Caco-2 (cell line): ENCODE results near the gene TXLNG. TPM values are rescaled to one million over a fixed set of nuclear protein-coding genes. Genes with fewer than 3 reads are reported as not detected.

Source experiments
- BruUV-seq: library from RNA; stranded (reverse); fragments of 400-500 nt; replicated peaks from 2 replicates; lab custom pipeline; 2021; lab: Mats Ljungman, UMichigan
- CTCF ChIA-PET: fragments of 300-600 bp; sonication (Branson Sonifier 250); formaldehyde crosslinking; loops from one replicate; lab custom pipeline; 2022; ENCODE audit warnings: antibody characterized with exemption; lab: Charles Lee
- POLR2A ChIA-PET: fragments of 300-600 bp; sonication (Branson Sonifier 250); formaldehyde crosslinking; loops from one replicate; lab custom pipeline; 2022; ENCODE audit warnings: antibody characterized with exemption; lab: Charles Lee
- DNase-seq, 2 experiments: peaks; one replicate each; pipeline versions ENCODE4 v3.0.0 to v3.0.0-alpha.2; 2020 to 2022
- H3K27me3 ChIP-seq: replicated peaks from 2 replicates; pipeline ENCODE4 v1.6.0; 2011; ENCODE audit warnings: low read length; ENCODE audit not compliant: control insufficient read depth, insufficient read depth
- H3K36me3 ChIP-seq: 2 replicates; pipeline ENCODE4 v1.5.1; 2011; ENCODE audit warnings: low read length; ENCODE audit not compliant: control insufficient read depth, insufficient read depth
- H3K4me1 ChIP-seq: fragments of 250-450 bp; sonication (Bioruptor Pico); 2 replicates; pipeline ENCODE4 v1.5.1; 2020; ENCODE audit warnings: mild to moderate bottlenecking
- H3K4me3 ChIP-seq: 2 replicates; pipeline ENCODE4 v1.5.1; 2011; ENCODE audit warnings: low read depth, mild to moderate bottlenecking, control low read depth, low read length
- H3K9me3 ChIP-seq: fragments of 250-450 bp; sonication (Bioruptor Pico); 2 replicates; pipeline ENCODE4 v1.5.1; 2020; ENCODE audit warnings: mild to moderate bottlenecking, moderate library complexity
- H3K27ac Mint-ChIP-seq: one replicate; pipeline ENCODE4 v1.8.0; 2022; ENCODE audit warnings: mixed read lengths; ENCODE audit not compliant: unreplicated experiment
- H3K27me3 Mint-ChIP-seq: one replicate; pipeline ENCODE4 v1.8.0; 2022; ENCODE audit warnings: mixed read lengths; ENCODE audit not compliant: insufficient read depth, unreplicated experiment
- H3K36me3 Mint-ChIP-seq: one replicate; pipeline ENCODE4 v1.8.0; 2022; ENCODE audit warnings: mild to moderate bottlenecking, mixed read lengths; ENCODE audit not compliant: insufficient read depth, unreplicated experiment
- H3K4me1 Mint-ChIP-seq: one replicate; pipeline ENCODE4 v1.8.0; 2022; ENCODE audit warnings: low read depth, mixed read lengths; ENCODE audit not compliant: unreplicated experiment
- H3K4me3 Mint-ChIP-seq: one replicate; pipeline ENCODE4 v1.8.0; 2022; ENCODE audit warnings: mild to moderate bottlenecking, moderate library complexity, mixed read lengths; ENCODE audit not compliant: unreplicated experiment
- H3K9me3 Mint-ChIP-seq: one replicate; pipeline ENCODE4 v1.8.0; 2022; ENCODE audit warnings: mixed read lengths; ENCODE audit not compliant: unreplicated experiment
- CTCF ChIP-seq, 2 experiments: fragments of 200-600 bp in 1 of 2; IDR thresholded peaks; 1 replicate in 1 of 2; 2 replicates in 1 of 2; pipeline versions ENCODE4 v1.5.1 to v1.8.0; 2011 to 2022; ENCODE audit warnings: antibody characterized with exemption in 1 of 2, control low read depth in 1 of 2, inconsistent platforms in 1 of 2, low read depth in 1 of 2, low read length in 1 of 2, mild to moderate bottlenecking in 1 of 2, moderate library complexity in 1 of 2; ENCODE audit not compliant: insufficient read depth in 1 of 2, severe bottlenecking in 1 of 2, unreplicated experiment in 1 of 2
- intact Hi-C: fragments of 100-400 bp; cut with micrococcal nuclease; formaldehyde crosslinking; loops from one replicate; pipeline ENCODE4 v1.10.0; 2022; ENCODE audit not compliant: unreplicated experiment
- total RNA-seq: library from RNA; stranded (reverse); gene quantifications from 2 replicates; pipeline ENCODE4 v1.2.3, GENCODE V29; 2022

The TXLNG gene
- total RNA-seq, 1 experiment from 2014 or later = 18.3 TPM

- DNase-seq = no peak
- no peaks in the 10 kb centered on the region for H3K9me3 ChIP-seq
- H3K27ac Mint-ChIP-seq = no peak overlapping the region
- intact Hi-C loops = no loop called here
- no peaks in the 10 kb centered on the region for H3K36me3 ChIP-seq
- TF ChIP-seq CTCF (IDR thresholded peaks at IDR 0.05; ENCODE audit: insufficient read depth in 1 of 2, low read depth in 1 of 2, low read length in 1 of 2, severe bottlenecking in 1 of 2, unreplicated experiment in 1 of 2) = no peak
- no TSS peak for BruUV-seq
- no peaks in the 10 kb centered on the region for H3K27me3 ChIP-seq
- POLR2A ChIA-PET = no interaction called here
- H3K4me1 Mint-ChIP-seq = no peaks in the 10 kb centered on the region
- no peaks in the 10 kb centered on the region for H3K9me3 Mint-ChIP-seq
- no peak overlapping the region for H3K4me3 Mint-ChIP-seq
- peaks cover 24% of the 10 kb centered on the region for H3K36me3 Mint-ChIP-seq
- H3K4me1 ChIP-seq = no peaks in the 10 kb centered on the region
- no peak overlapping the region for H3K4me3 ChIP-seq
- no peaks in the 10 kb centered on the region for H3K27me3 Mint-ChIP-seq
- CTCF ChIA-PET = no interaction called here
These were observed 11.1 kb downstream of the TXLNG start for GRCh38 chrX:16797358-16797757.

GRCh38 chrX:16797841-16798240 lies 11.6 kb downstream of the TXLNG start:
- no peaks in the 10 kb centered on the region for H3K9me3 ChIP-seq
- Mint-ChIP-seq H3K36me3 (peaks cover 24% of the 10 kb centered on the region), H3K4me1 (no peaks in the 10 kb centered on the region), H3K27ac (no peak overlapping the region), H3K27me3 (no peaks in the 10 kb centered on the region), H3K9me3 (no peaks in the 10 kb centered on the region), H3K4me3 (no peak overlapping the region)
- no peaks in the 10 kb centered on the region for H3K36me3 ChIP-seq
- no peak for TF ChIP-seq CTCF (IDR thresholded peaks at IDR 0.05; ENCODE audit: insufficient read depth in 1 of 2, low read depth in 1 of 2, low read length in 1 of 2, severe bottlenecking in 1 of 2, unreplicated experiment in 1 of 2)
- H3K4me1 ChIP-seq = no peaks in the 10 kb centered on the region
- no peak overlapping the region for H3K4me3 ChIP-seq
- H3K27me3 ChIP-seq = no peaks in the 10 kb centered on the region
- no TSS peak for BruUV-seq
- DNase-seq = no peak
- ChIA-PET POLR2A (interaction anchor here (0.6 kb wide), 1 partner anchor 26 kb away, joined by 3 read pairs; no protein-coding TSS in a partner anchor), CTCF (no interaction called here)
- intact Hi-C loops = no loop called here

- Mint-ChIP-seq H3K4me1 (peaks cover 8% of the 10 kb centered on the region), H3K9me3 (no peaks in the 10 kb centered on the region), H3K27me3 (no peaks in the 10 kb centered on the region), H3K4me3 (no peak overlapping the region), H3K36me3 (peaks cover 5% of the 10 kb centered on the region), H3K27ac (no peak overlapping the region)
- CTCF ChIA-PET = interaction anchor here (0.6 kb wide), 1 partner anchor 164 kb away, joined by 3 read pairs; no protein-coding TSS in a partner anchor
- no peak for TF ChIP-seq CTCF (IDR thresholded peaks at IDR 0.05; ENCODE audit: insufficient read depth in 1 of 2, low read depth in 1 of 2, low read length in 1 of 2, severe bottlenecking in 1 of 2, unreplicated experiment in 1 of 2)
- Histone ChIP-seq H3K27me3 (no peaks in the 10 kb centered on the region), H3K9me3 (no peaks in the 10 kb centered on the region), H3K36me3 (no peaks in the 10 kb centered on the region), H3K4me1 (peaks cover 14% of the 10 kb centered on the region), H3K4me3 (no peak overlapping the region)
- intact Hi-C loops = no loop called here
- DNase-seq = no peak
- POLR2A ChIA-PET = no interaction called here
- no TSS peak for BruUV-seq
These were observed 18.7 kb downstream of the TXLNG start for GRCh38 chrX:16804923-16805464.
